ENCODE measurements around the gene F2RL1.
"Not testable (repeated sequence)": the region's sequence is repeated elsewhere in the genome, so short reads cannot be mapped to it uniquely, and the experiment has no call there.

F2RL1 gene

GRCh38 chr5:76805821-76806505 lies 12.9 kb upstream of the F2RL1 start:
- DNase-seq (ENCODE audit: low read depth): no peak

- no peak for DNase-seq (ENCODE audit: low read depth)
Measured at GRCh38 chr5:76807296-76807695, 11.5 kb upstream of the F2RL1 start.

- DNase-seq (ENCODE audit: low read depth): no peak
Measured at GRCh38 chr5:76808141-76808691, 10.6 kb upstream of the F2RL1 start.

GRCh38 chr5:76809141-76809540 lies 9.7 kb upstream of the F2RL1 start:
- DNase-seq (ENCODE audit: low read depth): no peak

GRCh38 chr5:76810236-76810635 lies 8.6 kb upstream of the F2RL1 start:
- no peak for DNase-seq (ENCODE audit: low read depth)

GRCh38 chr5:76811214-76811613 lies 7.6 kb upstream of the F2RL1 start:
- DNase-seq (ENCODE audit: low read depth): no peak

- not testable (repeated sequence) for DNase-seq (ENCODE audit: low read depth)
Measured at GRCh38 chr5:76812209-76812608, 6.6 kb upstream of the F2RL1 start.

- DNase-seq (ENCODE audit: low read depth): no peak
Measured at GRCh38 chr5:76813982-76814562, 4.8 kb upstream of the F2RL1 start.

GRCh38 chr5:76816110-76816831 lies 2.6 kb upstream of the F2RL1 start:
- no peak for DNase-seq (ENCODE audit: low read depth)

GRCh38 chr5:76819851-76820525 lies 1.2 kb downstream of the F2RL1 start:
- DNase-seq (ENCODE audit: low read depth): no peak

- no peak for DNase-seq (ENCODE audit: low read depth)
Measured at GRCh38 chr5:76820526-76820890, 1.7 kb downstream of the F2RL1 start.

- no peak for DNase-seq (ENCODE audit: low read depth)
Measured at GRCh38 chr5:76821136-76821535, 2.3 kb downstream of the F2RL1 start.

- not testable (repeated sequence) for DNase-seq (ENCODE audit: low read depth)
Measured at GRCh38 chr5:76822105-76822731, 3.4 kb downstream of the F2RL1 start.

- not testable (repeated sequence) for DNase-seq (ENCODE audit: low read depth)
Measured at GRCh38 chr5:76826416-76826815, 7.6 kb downstream of the F2RL1 start.

- no peak for DNase-seq (ENCODE audit: low read depth)
Measured at GRCh38 chr5:76831110-76831452, 12.3 kb downstream of the F2RL1 start.

- DNase-seq (ENCODE audit: low read depth): no peak
Measured at GRCh38 chr5:76836181-76836580, 17.4 kb downstream of the F2RL1 start.

- DNase-seq (ENCODE audit: low read depth): no peak
Measured at GRCh38 chr5:76836585-76836984, 17.8 kb downstream of the F2RL1 start.

GRCh38 chr5:76838481-76839261 lies 19.8 kb downstream of the F2RL1 start:
- no peak for DNase-seq (ENCODE audit: low read depth)

- no peak for DNase-seq (ENCODE audit: low read depth)
Measured at GRCh38 chr5:76841361-76841760, 22.5 kb downstream of the F2RL1 start.

GRCh38 chr5:76845890-76846289 lies 27.1 kb downstream of the F2RL1 start:
- DNase-seq (ENCODE audit: low read depth): no peak
